WTC11 (cell line): ENCODE data around the gene PHLDB3.

ENCODE experiments used
- CBFB ChIP-seq: sonication (generic); formaldehyde crosslinking; IDR thresholded peaks from 2 replicates; pipeline ENCODE4 v1.8.1; 2022; ENCODE audit warnings: mild to moderate bottlenecking, low read depth, missing genetic modification reagents
- CTCF ChIP-seq: fragments of 200-600 bp; IDR thresholded peaks from 2 replicates; pipeline ENCODE4 v1.8.0; 2022; ENCODE audit warnings: antibody characterized with exemption
- E2F4 ChIP-seq: sonication (generic); formaldehyde crosslinking; IDR thresholded peaks from 2 replicates; pipeline ENCODE4 v1.8.1; 2022; ENCODE audit warnings: low read depth, mild to moderate bottlenecking, moderate library complexity, missing genetic modification reagents, borderline replicate concordance
- ESRRA ChIP-seq: sonication (generic); formaldehyde crosslinking; IDR thresholded peaks from 2 replicates; pipeline ENCODE4 v1.8.1; 2022; ENCODE audit warnings: mild to moderate bottlenecking, missing genetic modification reagents, borderline replicate concordance
- NR3C1 ChIP-seq: sonication (generic); formaldehyde crosslinking; conservative IDR thresholded peaks from 2 replicates; pipeline ENCODE4 v1.8.1; 2023; ENCODE audit warnings: low read depth, mild to moderate bottlenecking, missing genetic modification reagents
- ZNF317 ChIP-seq: sonication (generic); formaldehyde crosslinking; IDR thresholded peaks from 2 replicates; pipeline ENCODE4 v1.8.1; 2023; ENCODE audit warnings: low read depth, mild to moderate bottlenecking, moderate library complexity, missing genetic modification reagents, borderline replicate concordance
- TF ChIP-seq, protein P1 (sequence below): sonication (generic); formaldehyde crosslinking; conservative IDR thresholded peaks from 2 replicates; pipeline ENCODE4 v1.8.1; 2023; ENCODE audit warnings: mild to moderate bottlenecking, low read depth, missing genetic modification reagents, moderate library complexity
- TF ChIP-seq, protein P2 (sequence below): sonication (generic); formaldehyde crosslinking; conservative IDR thresholded peaks from 2 replicates; pipeline ENCODE4 v1.8.1; 2022; ENCODE audit warnings: mild to moderate bottlenecking, missing genetic modification reagents

DNA sequence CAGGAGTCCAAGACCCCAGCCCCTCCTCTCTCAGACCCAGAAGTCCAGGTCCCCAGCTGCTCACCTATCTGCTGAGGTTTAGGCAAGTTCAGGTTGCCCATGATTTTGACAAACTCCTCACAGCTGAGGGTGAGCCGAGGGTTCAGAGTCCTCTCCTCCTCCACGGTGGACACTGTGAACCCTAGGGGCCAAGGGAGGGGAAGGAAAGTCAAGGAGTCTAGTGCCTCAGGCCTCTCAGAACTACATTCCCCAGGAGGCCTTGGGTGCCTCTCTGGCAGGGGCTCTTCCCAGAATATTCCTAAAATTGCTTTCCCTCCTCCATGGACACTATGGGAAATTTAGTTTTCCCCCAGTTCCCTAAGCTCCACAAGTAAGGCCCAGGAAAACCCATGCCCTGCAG, 3.3 kb upstream of the PHLDB3 start:
- TF ChIP-seq CTCF (no peak), E2F4 (CRISPR knock-in tag) (no peak), NR3C1 (CRISPR knock-in tag) (no peak), ZNF317 (no peak), ESRRA (CRISPR knock-in tag) (no peak), CBFB (CRISPR knock-in tag) (no peak)
- TF ChIP-seq, protein P1, sequence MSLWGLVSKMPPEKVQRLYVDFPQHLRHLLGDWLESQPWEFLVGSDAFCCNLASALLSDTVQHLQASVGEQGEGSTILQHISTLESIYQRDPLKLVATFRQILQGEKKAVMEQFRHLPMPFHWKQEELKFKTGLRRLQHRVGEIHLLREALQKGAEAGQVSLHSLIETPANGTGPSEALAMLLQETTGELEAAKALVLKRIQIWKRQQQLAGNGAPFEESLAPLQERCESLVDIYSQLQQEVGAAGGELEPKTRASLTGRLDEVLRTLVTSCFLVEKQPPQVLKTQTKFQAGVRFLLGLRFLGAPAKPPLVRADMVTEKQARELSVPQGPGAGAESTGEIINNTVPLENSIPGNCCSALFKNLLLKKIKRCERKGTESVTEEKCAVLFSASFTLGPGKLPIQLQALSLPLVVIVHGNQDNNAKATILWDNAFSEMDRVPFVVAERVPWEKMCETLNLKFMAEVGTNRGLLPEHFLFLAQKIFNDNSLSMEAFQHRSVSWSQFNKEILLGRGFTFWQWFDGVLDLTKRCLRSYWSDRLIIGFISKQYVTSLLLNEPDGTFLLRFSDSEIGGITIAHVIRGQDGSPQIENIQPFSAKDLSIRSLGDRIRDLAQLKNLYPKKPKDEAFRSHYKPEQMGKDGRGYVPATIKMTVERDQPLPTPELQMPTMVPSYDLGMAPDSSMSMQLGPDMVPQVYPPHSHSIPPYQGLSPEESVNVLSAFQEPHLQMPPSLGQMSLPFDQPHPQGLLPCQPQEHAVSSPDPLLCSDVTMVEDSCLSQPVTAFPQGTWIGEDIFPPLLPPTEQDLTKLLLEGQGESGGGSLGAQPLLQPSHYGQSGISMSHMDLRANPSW (CRISPR knock-in tag), result no peak
- TF ChIP-seq, protein P2, sequence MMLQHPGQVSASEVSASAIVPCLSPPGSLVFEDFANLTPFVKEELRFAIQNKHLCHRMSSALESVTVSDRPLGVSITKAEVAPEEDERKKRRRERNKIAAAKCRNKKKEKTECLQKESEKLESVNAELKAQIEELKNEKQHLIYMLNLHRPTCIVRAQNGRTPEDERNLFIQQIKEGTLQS (CRISPR knock-in tag), result no peak
